NCI-H345 (cell line): Measurements from ENCODE around the gene SEPTIN12.

ENCODE experiments used
- DNase-seq: peaks from one replicate; lab custom pipeline; 2025; lab: John Stamatoyannopoulos, UW

Gene SEPTIN12

GRCh38 chr16:4787627-4788482, at the start of gene SEPTIN12:
Gene SEPTIN12 (minus strand): TSS chr16:4788345. CDS start chr16:4787645, 700 bp downstream.
- no peak for DNase-seq

- DNase-seq = no peak
Observed at GRCh38 chr16:4836727-4837126, 48.6 kb upstream of the SEPTIN12 start.

GRCh38 chr16:4833584-4833983, 45.4 kb upstream of the SEPTIN12 start:
- DNase-seq = no peak

GRCh38 chr16:4832698-4833343, 44.7 kb upstream of the SEPTIN12 start:
- no peak for DNase-seq

- no peak for DNase-seq
Observed at GRCh38 chr16:4831616-4832015, 43.5 kb upstream of the SEPTIN12 start.

- DNase-seq = no peak
Observed at GRCh38 chr16:4830408-4830807, 42.3 kb upstream of the SEPTIN12 start.

- DNase-seq = no peak
Observed at GRCh38 chr16:4828567-4829321, 40.6 kb upstream of the SEPTIN12 start.

GRCh38 chr16:4826980-4827379, 38.8 kb upstream of the SEPTIN12 start:
- no peak for DNase-seq

GRCh38 chr16:4826526-4826925, 38.4 kb upstream of the SEPTIN12 start:
- no peak for DNase-seq

GRCh38 chr16:4825196-4825595, 37.1 kb upstream of the SEPTIN12 start:
- no peak for DNase-seq

- DNase-seq = no peak
Observed at GRCh38 chr16:4820652-4821051, 32.5 kb upstream of the SEPTIN12 start.

- DNase-seq = no peak
Observed at GRCh38 chr16:4814542-4815173, 26.5 kb upstream of the SEPTIN12 start.

GRCh38 chr16:4814046-4814445, 25.9 kb upstream of the SEPTIN12 start:
- DNase-seq = no peak

GRCh38 chr16:4813251-4814003, 25.3 kb upstream of the SEPTIN12 start:
- DNase-seq = no peak

- no peak for DNase-seq
Observed at GRCh38 chr16:4811773-4812172, 23.6 kb upstream of the SEPTIN12 start.

- no peak for DNase-seq
Observed at GRCh38 chr16:4811242-4811641, 23.1 kb upstream of the SEPTIN12 start.

GRCh38 chr16:4806280-4806679, 18.1 kb upstream of the SEPTIN12 start:
- no peak for DNase-seq

- DNase-seq = no peak
Observed at GRCh38 chr16:4805231-4805630, 17.1 kb upstream of the SEPTIN12 start.

- no peak for DNase-seq
Observed at GRCh38 chr16:4803898-4804762, 16.0 kb upstream of the SEPTIN12 start.

- no peak for DNase-seq
Observed at GRCh38 chr16:4803401-4803844, 15.3 kb upstream of the SEPTIN12 start.
